Body of pancreas (tissue), 4 donors: ENCODE data around the gene CTSS. TPM values are rescaled to one million over a fixed set of nuclear protein-coding genes. Genes with fewer than 3 reads are reported as not detected.

Experiments
- ATAC-seq: fragments of 150-250 bp; one replicate; pipeline ENCODE4 v1.9.1; 2016
- DNase-seq, 4 donors: peaks; one replicate each; pipeline ENCODE4 v3.0.0-alpha.2; 2019
- H3K27ac ChIP-seq, 4 donors: fragments of 200-600 bp; sonication (generic); 1 replicate in 3 of 4; 2 replicates in 1 of 4; pipeline versions ENCODE4 v1.5.1 to v1.6.1; 2016 to 2019; ENCODE audit warnings: mild to moderate bottlenecking in 1 of 4, mixed read lengths in 1 of 4, moderate library complexity in 1 of 4
- H3K27me3 ChIP-seq, 2 donors: fragments of 200-600 bp; sonication (generic); one replicate each; pipeline ENCODE4 v1.6.0; 2016; ENCODE audit warnings: mild to moderate bottlenecking in 1 of 2
- H3K36me3 ChIP-seq, 2 donors: fragments of 200-600 bp; sonication (generic); replicated peaks in 1 of 2; 2 replicates each; pipeline ENCODE4 v1.5.1; 2016; ENCODE audit warnings: low read depth in 2 of 2; ENCODE audit not compliant: insufficient read depth in 1 of 2
- H3K4me1 ChIP-seq: fragments of 200-600 bp; sonication (generic); one replicate; pipeline ENCODE4 v1.6.0; 2016
- H3K4me3 ChIP-seq, 2 donors: fragments of 200-600 bp; sonication (generic); 1 replicate in 1 of 2; 2 replicates in 1 of 2; pipeline ENCODE4 v1.5.1; 2016 to 2019
- H3K9me3 ChIP-seq, 3 donors: fragments of 200-600 bp; sonication (generic); 1 replicate in 2 of 3; 2 replicates in 1 of 3; pipeline ENCODE4 v1.5.1; 2016
- POLR2A ChIP-seq, 3 donors: fragments of 450-650 bp; IDR thresholded peaks; one replicate each; pipeline ENCODE4 v1.6.1; 2016; ENCODE audit warnings: antibody characterized with exemption in 3 of 3, mild to moderate bottlenecking in 2 of 3
- WGBS, 2 donors: methylation state at CpG; one replicate each; pipeline ENCODE4 v1.1.5; 2017; 5-methylcytosine and 5-hydroxymethylcytosine counted together
- intact Hi-C: fragments of 100-400 bp; cut with DNase I; formaldehyde crosslinking; loops from one replicate; pipeline ENCODE4 v1.15.1; 2023
- total RNA-seq, 2 donors: library from RNA; depleted of rRNA; stranded (reverse); fragments of >200 nt; gene quantifications; one replicate each; pipeline ENCODE4 v1.1.0, GENCODE V29; 2016
- TF ChIP-seq, protein P1 (sequence below), 7 experiments: fragments of 450-650 bp in 4 of 7; fragments of 200-600 bp in 3 of 7; sonication (generic) in 3 of 7; IDR thresholded peaks; one replicate each; pipeline ENCODE4 v1.5.1; 2016 to 2019; ENCODE audit warnings: antibody characterized with exemption in 7 of 7

CTSS gene
- total RNA-seq, 2 donors from 2014 or later = 3.6 to 30.6 TPM

DNA sequence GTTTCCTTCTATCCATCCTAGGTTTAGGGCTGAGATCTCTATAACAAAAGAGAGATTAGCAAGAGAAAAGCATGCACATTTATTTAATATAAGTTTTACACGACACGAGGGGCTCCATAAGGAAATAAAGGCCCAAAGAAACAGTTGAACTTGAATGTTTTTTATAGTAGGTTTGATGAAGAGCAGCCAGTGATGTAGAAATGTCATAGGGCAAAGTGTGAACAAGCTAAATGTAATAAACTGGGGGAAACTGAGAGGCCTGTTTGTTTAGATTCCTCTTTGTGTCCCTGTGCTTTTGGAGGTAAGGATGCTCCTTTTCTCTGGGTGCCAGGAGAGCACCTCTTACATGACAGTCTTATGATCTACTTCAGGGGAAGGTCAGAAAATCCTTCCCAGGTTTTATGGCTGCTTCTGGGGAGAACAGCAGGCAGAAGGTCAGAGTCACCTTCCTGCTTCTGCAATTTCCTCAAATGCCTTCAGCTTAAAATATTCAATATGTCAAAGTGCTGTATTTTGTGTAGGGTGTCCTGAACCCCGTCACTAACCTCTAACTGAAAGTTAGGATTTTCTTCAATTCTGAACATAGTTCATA, 35.4 kb downstream of the CTSS start:
- intact Hi-C loops = no loop called here
- no peaks in the 10 kb centered on the region for H3K4me1 ChIP-seq
- H3K4me3 ChIP-seq = no peak overlapping the region
- ATAC-seq (no peak), DNase-seq (no peak)
- no peak for TF ChIP-seq POLR2A (IDR thresholded peaks at IDR 0.05)
- TF ChIP-seq, protein P1, sequence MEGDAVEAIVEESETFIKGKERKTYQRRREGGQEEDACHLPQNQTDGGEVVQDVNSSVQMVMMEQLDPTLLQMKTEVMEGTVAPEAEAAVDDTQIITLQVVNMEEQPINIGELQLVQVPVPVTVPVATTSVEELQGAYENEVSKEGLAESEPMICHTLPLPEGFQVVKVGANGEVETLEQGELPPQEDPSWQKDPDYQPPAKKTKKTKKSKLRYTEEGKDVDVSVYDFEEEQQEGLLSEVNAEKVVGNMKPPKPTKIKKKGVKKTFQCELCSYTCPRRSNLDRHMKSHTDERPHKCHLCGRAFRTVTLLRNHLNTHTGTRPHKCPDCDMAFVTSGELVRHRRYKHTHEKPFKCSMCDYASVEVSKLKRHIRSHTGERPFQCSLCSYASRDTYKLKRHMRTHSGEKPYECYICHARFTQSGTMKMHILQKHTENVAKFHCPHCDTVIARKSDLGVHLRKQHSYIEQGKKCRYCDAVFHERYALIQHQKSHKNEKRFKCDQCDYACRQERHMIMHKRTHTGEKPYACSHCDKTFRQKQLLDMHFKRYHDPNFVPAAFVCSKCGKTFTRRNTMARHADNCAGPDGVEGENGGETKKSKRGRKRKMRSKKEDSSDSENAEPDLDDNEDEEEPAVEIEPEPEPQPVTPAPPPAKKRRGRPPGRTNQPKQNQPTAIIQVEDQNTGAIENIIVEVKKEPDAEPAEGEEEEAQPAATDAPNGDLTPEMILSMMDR (IDR thresholded peaks at IDR 0.05) = no peak
- H3K27me3 ChIP-seq = no peaks in the 10 kb centered on the region
- no peak overlapping the region for H3K27ac ChIP-seq
- no peaks in the 10 kb centered on the region for H3K36me3 ChIP-seq
- no peaks in the 10 kb centered on the region for H3K9me3 ChIP-seq
- WGBS, 2 donors = 73 to 84% methylated on average over 3 of the region's 3 CpGs

DNA sequence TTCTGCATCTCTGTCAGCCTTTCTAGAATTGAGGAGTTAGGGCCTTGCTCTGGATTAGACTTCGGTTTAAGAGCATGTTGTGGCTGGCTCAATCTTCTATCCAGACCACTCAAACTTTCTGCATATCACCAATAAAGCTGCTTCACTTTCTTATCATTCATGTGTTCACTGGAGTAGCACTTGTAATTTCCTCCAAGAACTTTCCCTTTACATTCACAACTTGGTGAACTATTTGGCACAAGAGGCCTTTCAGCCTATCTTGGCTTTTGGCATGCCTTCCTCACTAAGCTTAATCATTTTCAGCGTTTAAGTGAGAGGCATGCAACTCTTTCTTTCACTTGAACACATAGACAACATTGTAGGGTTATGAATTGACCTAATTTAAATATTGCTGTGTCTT, 41.2 kb downstream of the CTSS start:
- WGBS, 2 donors = 53 to 56% methylated on average over 2 of the region's 2 CpGs
- ATAC-seq (no peak), DNase-seq (no peak)
- Histone ChIP-seq H3K36me3 (no peaks in the 10 kb centered on the region), H3K27me3 (no peaks in the 10 kb centered on the region), H3K4me1 (no peaks in the 10 kb centered on the region), H3K9me3 (no peaks in the 10 kb centered on the region), H3K27ac (no peak overlapping the region), H3K4me3 (no peak overlapping the region)
- intact Hi-C loops = no loop called here
- no peak for TF ChIP-seq POLR2A (IDR thresholded peaks at IDR 0.05)
- TF ChIP-seq, protein P1 (IDR thresholded peaks at IDR 0.05) = no peak

DNA sequence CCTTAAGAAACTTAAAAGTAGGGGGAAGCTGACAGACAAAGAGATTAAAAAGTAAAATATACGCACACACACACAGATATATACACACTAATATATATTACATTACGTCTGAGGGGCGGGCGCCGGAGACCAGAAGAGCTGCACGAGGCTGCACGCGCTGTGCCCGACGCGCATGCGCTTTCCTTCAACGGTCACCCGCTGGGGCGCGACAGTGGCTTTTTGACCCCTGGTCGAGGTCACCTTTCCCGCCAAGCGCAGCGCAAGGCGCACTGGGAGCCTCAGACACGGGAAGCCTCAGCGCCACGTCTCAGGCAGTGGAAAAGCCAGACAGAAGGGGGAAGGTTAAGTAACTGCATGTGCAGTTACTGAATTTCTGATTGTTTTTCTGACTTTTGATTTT, 44.9 kb downstream of the CTSS start, which contains the start of gene HORMAD1:
HORMAD1 (minus strand) TSS at position 193 of the 400 bp plus-strand sequence. CDS start 1,390 bp downstream, outside the sequence.
- no peak for ATAC-seq
- no peaks in the 10 kb centered on the region for H3K36me3 ChIP-seq
- H3K27ac ChIP-seq = no peak within 1 kb of the TSS
- H3K4me3 ChIP-seq = no peak within 1 kb of the TSS
- intact Hi-C loops = no loop called here
- 92 to 95% methylated on average over 24 of the region's 24 CpGs for WGBS, 2 donors
- TF ChIP-seq, protein P1 (IDR thresholded peaks at IDR 0.05) = no peak
- no peak for TF ChIP-seq POLR2A (IDR thresholded peaks at IDR 0.05)
- H3K27me3 ChIP-seq = no peaks in the 10 kb centered on the region
- DNase-seq = no peak
- no peaks in the 10 kb centered on the region for H3K9me3 ChIP-seq
- H3K4me1 ChIP-seq = no peaks in the 10 kb centered on the region

DNA sequence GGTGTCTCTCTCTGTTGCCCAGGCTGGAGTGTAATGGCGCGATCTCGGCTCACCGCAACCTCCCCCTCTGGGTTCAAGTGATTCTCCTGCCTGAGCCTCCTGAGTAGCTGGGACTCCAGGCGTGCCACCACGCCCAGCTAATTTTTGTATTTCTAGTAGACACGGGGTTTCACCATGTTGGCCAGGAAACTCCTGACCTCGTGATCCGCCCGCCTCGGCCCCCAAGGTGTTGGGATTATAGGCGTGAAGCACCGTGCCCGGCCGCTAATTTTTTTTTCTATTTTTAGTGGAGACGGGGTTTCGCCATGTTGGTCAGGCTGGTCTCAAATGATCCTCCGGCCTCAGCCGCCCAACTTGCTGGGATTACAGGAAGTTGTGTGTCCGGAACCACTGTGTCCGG, 45.5 kb downstream of the CTSS start:
- no peak overlapping the region for H3K4me3 ChIP-seq
- intact Hi-C loops = no loop called here

More for the DNA sequence above, 45.5 kb downstream of the CTSS start:
- TF ChIP-seq POLR2A (IDR thresholded peaks at IDR 0.05) = no peak
- TF ChIP-seq, protein P1 (IDR thresholded peaks at IDR 0.05) = no peak
- Histone ChIP-seq H3K27ac (no peak overlapping the region), H3K36me3 (no peaks in the 10 kb centered on the region), H3K9me3 (no peaks in the 10 kb centered on the region), H3K4me1 (no peaks in the 10 kb centered on the region), H3K27me3 (no peaks in the 10 kb centered on the region)
- DNase-seq = no peak
- WGBS, 2 donors = 95 to 98% methylated on average over 16 to 21 of the region's 21 CpGs
- no peak for ATAC-seq
